ENCODE data around the gene ADAM30. TPM values are rescaled to one million over a fixed set of nuclear protein-coding genes. Genes with fewer than 3 reads are reported as not detected.

Gene ADAM30
- not detected for total RNA-seq

GRCh38 chr1:119896303-119896702, at the start of gene ADAM30:
TSS of gene ADAM30 (minus strand) at chr1:119896515. CDS start at chr1:119896336, 179 bp downstream.
- Histone ChIP-seq H3K4me1 (no peaks in the 10 kb centered on the region), H3K4me3 (no peak within 1 kb of the TSS), H3K27me3 (no peaks in the 10 kb centered on the region), H3K36me3 (no peaks in the 10 kb centered on the region), H3K9me3 (no peaks in the 10 kb centered on the region), H3K27ac (no peak within 1 kb of the TSS)
- TF ChIP-seq, protein P1, sequence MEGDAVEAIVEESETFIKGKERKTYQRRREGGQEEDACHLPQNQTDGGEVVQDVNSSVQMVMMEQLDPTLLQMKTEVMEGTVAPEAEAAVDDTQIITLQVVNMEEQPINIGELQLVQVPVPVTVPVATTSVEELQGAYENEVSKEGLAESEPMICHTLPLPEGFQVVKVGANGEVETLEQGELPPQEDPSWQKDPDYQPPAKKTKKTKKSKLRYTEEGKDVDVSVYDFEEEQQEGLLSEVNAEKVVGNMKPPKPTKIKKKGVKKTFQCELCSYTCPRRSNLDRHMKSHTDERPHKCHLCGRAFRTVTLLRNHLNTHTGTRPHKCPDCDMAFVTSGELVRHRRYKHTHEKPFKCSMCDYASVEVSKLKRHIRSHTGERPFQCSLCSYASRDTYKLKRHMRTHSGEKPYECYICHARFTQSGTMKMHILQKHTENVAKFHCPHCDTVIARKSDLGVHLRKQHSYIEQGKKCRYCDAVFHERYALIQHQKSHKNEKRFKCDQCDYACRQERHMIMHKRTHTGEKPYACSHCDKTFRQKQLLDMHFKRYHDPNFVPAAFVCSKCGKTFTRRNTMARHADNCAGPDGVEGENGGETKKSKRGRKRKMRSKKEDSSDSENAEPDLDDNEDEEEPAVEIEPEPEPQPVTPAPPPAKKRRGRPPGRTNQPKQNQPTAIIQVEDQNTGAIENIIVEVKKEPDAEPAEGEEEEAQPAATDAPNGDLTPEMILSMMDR (IDR thresholded peaks at IDR 0.05 in 4 of 5, conservative IDR thresholded peaks at IDR 0.05 in 1 of 5), result no peak
- no peak for TF ChIP-seq POLR2A (IDR thresholded peaks at IDR 0.05)
- in situ Hi-C loops (cut with MboI; ENCODE audit: low sequenced_read_pairs in 4 of 4), result no loop called here
- intact Hi-C loops (cut with DNase I; ENCODE audit: low total_unique reads), result no loop called here
- no peak for ATAC-seq
- DNase-seq, result no peak

DNA sequence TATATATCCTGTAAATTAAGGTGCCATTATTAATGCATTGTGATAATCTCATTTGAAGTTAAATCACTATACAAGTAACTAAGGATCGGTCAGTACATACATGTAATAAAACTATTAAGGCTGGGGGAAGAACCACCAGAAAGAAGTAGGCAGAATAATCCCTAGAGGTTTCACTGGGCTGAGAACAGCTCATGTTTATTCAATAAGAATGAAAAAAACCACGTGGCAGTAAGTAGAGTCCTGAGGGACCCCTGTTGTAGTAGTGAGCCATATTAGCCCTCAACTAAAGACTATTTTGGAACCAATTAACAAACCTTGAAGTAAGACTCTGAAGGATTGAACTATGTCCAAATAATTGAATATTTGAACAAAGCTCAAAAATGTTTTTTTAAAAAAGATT, 46.9 kb upstream of the ADAM30 start:
- DNase-seq (no peak), ATAC-seq (no peak)
- Histone ChIP-seq H3K27me3 (no peaks in the 10 kb centered on the region), H3K9me3 (no peaks in the 10 kb centered on the region), H3K4me1 (no peaks in the 10 kb centered on the region), H3K4me3 (no peak overlapping the region), H3K27ac (no peak overlapping the region), H3K36me3 (peaks cover 0 to 30% of the 10 kb centered on the region in 2 donors)
- TF ChIP-seq, protein P1 (IDR thresholded peaks at IDR 0.05 in 4 of 5, conservative IDR thresholded peaks at IDR 0.05 in 1 of 5), result no peak
- TF ChIP-seq POLR2A (IDR thresholded peaks at IDR 0.05), result no peak
- intact Hi-C loops (cut with DNase I; ENCODE audit: low total_unique reads) (no loop called here), in situ Hi-C loops (cut with MboI; ENCODE audit: low sequenced_read_pairs in 4 of 4) (no loop called here)

DNA sequence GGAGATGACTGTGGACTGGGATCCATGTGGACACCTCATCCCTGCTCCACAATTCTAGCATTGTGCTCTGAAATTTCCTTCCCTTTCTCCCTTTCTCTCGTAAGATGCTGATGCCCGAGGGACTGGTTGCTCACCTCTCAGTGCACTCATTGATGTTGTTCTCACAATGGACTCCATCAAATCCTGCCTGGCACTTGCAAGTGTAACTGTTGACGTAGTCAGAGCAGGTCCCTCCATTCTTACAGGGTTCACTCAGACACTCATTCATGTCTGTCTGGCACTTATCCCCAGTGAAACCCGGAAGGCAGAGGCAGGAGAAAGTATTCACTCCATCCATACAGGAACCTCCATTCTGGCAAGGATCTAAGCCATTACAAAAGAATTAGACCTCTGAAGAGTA, 45.1 kb upstream of the ADAM30 start:
- no peak for ATAC-seq
- in situ Hi-C loops (cut with MboI; ENCODE audit: low sequenced_read_pairs in 4 of 4), result no loop called here
- TF ChIP-seq POLR2A (IDR thresholded peaks at IDR 0.05), result no peak
- TF ChIP-seq, protein P1 (IDR thresholded peaks at IDR 0.05 in 4 of 5, conservative IDR thresholded peaks at IDR 0.05 in 1 of 5), result no peak

DNA sequence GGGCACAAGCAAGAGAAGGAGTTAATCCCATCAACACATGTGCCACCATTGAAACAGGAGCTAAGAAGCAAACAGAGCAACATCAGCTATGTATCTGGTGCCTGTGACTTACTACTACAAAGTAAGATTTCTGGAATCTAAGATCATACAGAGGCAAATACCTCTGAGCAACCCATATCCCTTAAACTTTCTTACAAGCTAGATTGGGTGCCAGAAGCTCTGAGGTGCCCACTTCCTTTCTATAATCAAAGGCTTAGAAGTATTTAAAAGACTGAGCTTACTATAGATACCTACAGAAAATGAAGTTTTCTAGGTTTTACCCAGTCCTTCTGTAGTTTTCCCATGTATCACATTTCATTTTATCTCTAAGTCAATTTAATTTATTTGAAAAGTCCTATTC, 44.4 kb upstream of the ADAM30 start:
- no peak for ATAC-seq
- in situ Hi-C loops (cut with MboI; ENCODE audit: low sequenced_read_pairs in 4 of 4) (no loop called here), intact Hi-C loops (cut with DNase I; ENCODE audit: low total_unique reads) (no loop called here)
- no peak for TF ChIP-seq POLR2A (IDR thresholded peaks at IDR 0.05)
- TF ChIP-seq, protein P1 (IDR thresholded peaks at IDR 0.05 in 4 of 5, conservative IDR thresholded peaks at IDR 0.05 in 1 of 5), result no peak
- no peaks in the 10 kb centered on the region for H3K4me1 ChIP-seq
- no peak overlapping the region for H3K27ac ChIP-seq
- no peaks in the 10 kb centered on the region for H3K27me3 ChIP-seq
- peaks cover 0 to 55% of the 10 kb centered on the region in 2 donors for H3K36me3 ChIP-seq
- H3K4me3 ChIP-seq, result no peak overlapping the region
- no peaks in the 10 kb centered on the region for H3K9me3 ChIP-seq
- no peak for DNase-seq

More for the DNA sequence above, 45.1 kb upstream of the ADAM30 start:
- H3K27ac ChIP-seq, result no peak overlapping the region
- H3K36me3 ChIP-seq, result peaks cover 0 to 49% of the 10 kb centered on the region in 2 donors
- H3K9me3 ChIP-seq, result no peaks in the 10 kb centered on the region
- H3K27me3 ChIP-seq, result no peaks in the 10 kb centered on the region
- DNase-seq, result no peak
- H3K4me1 ChIP-seq, result no peaks in the 10 kb centered on the region
- no peak overlapping the region for H3K4me3 ChIP-seq
- intact Hi-C loops (cut with DNase I; ENCODE audit: low total_unique reads), result no loop called here

- Histone ChIP-seq H3K36me3 (peaks cover 6 to 84% of the 10 kb centered on the region in 2 donors), H3K4me3 (no peak overlapping the region), H3K27me3 (no peaks in the 10 kb centered on the region), H3K4me1 (no peaks in the 10 kb centered on the region), H3K27ac (no peak overlapping the region), H3K9me3 (no peaks in the 10 kb centered on the region)
- no peak for DNase-seq
- in situ Hi-C loops (cut with MboI; ENCODE audit: low sequenced_read_pairs in 4 of 4), result no loop called here
- TF ChIP-seq, protein P1 (IDR thresholded peaks at IDR 0.05 in 4 of 5, conservative IDR thresholded peaks at IDR 0.05 in 1 of 5), result no peak
- TF ChIP-seq POLR2A (IDR thresholded peaks at IDR 0.05), result no peak
- intact Hi-C loops (cut with DNase I; ENCODE audit: low total_unique reads), result no loop called here
- ATAC-seq, result no peak
These were observed 40.9 kb upstream of the ADAM30 start for GRCh38 chr1:119937198-119937597.
